ENCODE measurements around the gene ERVW-1.
A peak's percentile ranks its signal among the peaks of the same experiment; 100 is the strongest.
"Not testable (repeated sequence)": the region's sequence is repeated elsewhere in the genome, so short reads cannot be mapped to it uniquely, and the experiment has no call there.

ERVW-1 gene

GRCh38 chr7:92489634-92490033, 11.9 kb upstream of the ERVW-1 start:
- DNase-seq = peak; percentile 7
- Histone ChIP-seq H3K79me2 (ENCODE audit: control insufficient read depth, insufficient read depth, low read length) (no peaks in the 10 kb centered on the region), H3K56ac (ENCODE audit: low read length) (no peak overlapping the region), H3K18ac (ENCODE audit: low read length) (no peak overlapping the region), H3K27me3 (ENCODE audit: insufficient read depth, low read length, poor library complexity) (no peaks in the 10 kb centered on the region), H2AK5ac (ENCODE audit: low read length) (no peak overlapping the region), H2BK120ac (ENCODE audit: low read depth, low read length) (no peak overlapping the region), H3K4me2 (ENCODE audit: low read length) (no peak overlapping the region), H3K79me1 (ENCODE audit: low read length) (no peaks in the 10 kb centered on the region), H3K27ac (ENCODE audit: low read depth, low read length) (no peak overlapping the region), H2BK5ac (ENCODE audit: low read length) (no peak overlapping the region), H3K4me3 (ENCODE audit: low read length) (no peak overlapping the region), H3K23ac (ENCODE audit: low read length) (no peak overlapping the region), H2BK15ac (replicated peaks; ENCODE audit: low read depth) (no peak overlapping the region), H4K8ac (ENCODE audit: low read depth, low read length) (no peak overlapping the region), H4K5ac (ENCODE audit: low read length) (no peak overlapping the region), H3K36me3 (ENCODE audit: control insufficient read depth, insufficient read depth, low read length) (no peaks in the 10 kb centered on the region), H3K9ac (ENCODE audit: low read length) (no peak overlapping the region), H3K4ac (ENCODE audit: low read depth, low read length) (no peak overlapping the region), H3K4me1 (ENCODE audit: control insufficient read depth, low read depth, low read length) (no peaks in the 10 kb centered on the region)
- no CpG with 5 or more reads among the region's 1 CpG for WGBS (ENCODE audit: extremely low coverage, insufficient coverage, low lambda C conversion rate)

- Histone ChIP-seq H3K4me2 (ENCODE audit: low read length) (no peak overlapping the region), H3K18ac (ENCODE audit: low read length) (no peak overlapping the region), H2BK5ac (ENCODE audit: low read length) (no peak overlapping the region), H3K79me1 (ENCODE audit: low read length) (no peaks in the 10 kb centered on the region), H3K56ac (ENCODE audit: low read length) (no peak overlapping the region), H2AK5ac (ENCODE audit: low read length) (no peak overlapping the region), H3K4ac (ENCODE audit: low read depth, low read length) (no peak overlapping the region), H3K36me3 (ENCODE audit: control insufficient read depth, insufficient read depth, low read length) (no peaks in the 10 kb centered on the region), H3K79me2 (ENCODE audit: control insufficient read depth, insufficient read depth, low read length) (no peaks in the 10 kb centered on the region), H3K9ac (ENCODE audit: low read length) (no peak overlapping the region), H4K8ac (ENCODE audit: low read depth, low read length) (no peak overlapping the region), H3K4me3 (ENCODE audit: low read length) (no peak overlapping the region), H4K5ac (ENCODE audit: low read length) (no peak overlapping the region), H2BK120ac (ENCODE audit: low read depth, low read length) (no peak overlapping the region), H3K23ac (ENCODE audit: low read length) (no peak overlapping the region), H3K4me1 (ENCODE audit: control insufficient read depth, low read depth, low read length) (peaks cover 2% of the 10 kb centered on the region), H3K27ac (ENCODE audit: low read depth, low read length) (no peak overlapping the region), H2BK15ac (replicated peaks; ENCODE audit: low read depth) (no peak overlapping the region), H3K27me3 (ENCODE audit: insufficient read depth, low read length, poor library complexity) (no peaks in the 10 kb centered on the region)
- no peak for DNase-seq
Observed at GRCh38 chr7:92487804-92488203, 10.1 kb upstream of the ERVW-1 start.

GRCh38 chr7:92485974-92486373, 8.2 kb upstream of the ERVW-1 start:
- Histone ChIP-seq H4K8ac (ENCODE audit: low read depth, low read length) (no peak overlapping the region), H3K23ac (ENCODE audit: low read length) (no peak overlapping the region), H3K36me3 (ENCODE audit: control insufficient read depth, insufficient read depth, low read length) (no peaks in the 10 kb centered on the region), H3K4me2 (ENCODE audit: low read length) (no peak overlapping the region), H3K79me2 (ENCODE audit: control insufficient read depth, insufficient read depth, low read length) (no peaks in the 10 kb centered on the region), H3K18ac (ENCODE audit: low read length) (no peak overlapping the region), H4K5ac (ENCODE audit: low read length) (no peak overlapping the region), H3K27me3 (ENCODE audit: insufficient read depth, low read length, poor library complexity) (no peaks in the 10 kb centered on the region), H2BK120ac (ENCODE audit: low read depth, low read length) (no peak overlapping the region), H3K9ac (ENCODE audit: low read length) (no peak overlapping the region), H2BK5ac (ENCODE audit: low read length) (no peak overlapping the region), H3K4me1 (ENCODE audit: control insufficient read depth, low read depth, low read length) (peaks cover 2% of the 10 kb centered on the region), H3K56ac (ENCODE audit: low read length) (no peak overlapping the region), H3K4me3 (ENCODE audit: low read length) (no peak overlapping the region), H2AK5ac (ENCODE audit: low read length) (no peak overlapping the region), H3K4ac (ENCODE audit: low read depth, low read length) (no peak overlapping the region), H3K27ac (ENCODE audit: low read depth, low read length) (no peak overlapping the region), H2BK15ac (replicated peaks; ENCODE audit: low read depth) (no peak overlapping the region), H3K79me1 (ENCODE audit: low read length) (no peaks in the 10 kb centered on the region)
- DNase-seq = no peak
- no CpG with 5 or more reads among the region's 2 CpGs for WGBS (ENCODE audit: extremely low coverage, insufficient coverage, low lambda C conversion rate)

GRCh38 chr7:92485267-92485892, 7.6 kb upstream of the ERVW-1 start:
- H3K4ac ChIP-seq (ENCODE audit: low read depth, low read length) = no peak overlapping the region
- no peaks in the 10 kb centered on the region for H3K79me1 ChIP-seq (ENCODE audit: low read length)
- H3K27me3 ChIP-seq (ENCODE audit: insufficient read depth, low read length, poor library complexity) = no peaks in the 10 kb centered on the region
- WGBS (ENCODE audit: extremely low coverage, insufficient coverage, low lambda C conversion rate) = no CpG with 5 or more reads among the region's 2 CpGs
- no peaks in the 10 kb centered on the region for H3K79me2 ChIP-seq (ENCODE audit: control insufficient read depth, insufficient read depth, low read length)
- H3K18ac ChIP-seq (ENCODE audit: low read length) = no peak overlapping the region
- no peak overlapping the region for H2BK5ac ChIP-seq (ENCODE audit: low read length)
- H3K36me3 ChIP-seq (ENCODE audit: control insufficient read depth, insufficient read depth, low read length) = no peaks in the 10 kb centered on the region
- no peak overlapping the region for H3K4me3 ChIP-seq (ENCODE audit: low read length)
- H3K4me1 ChIP-seq (ENCODE audit: control insufficient read depth, low read depth, low read length) = peaks cover 2% of the 10 kb centered on the region
- H3K23ac ChIP-seq (ENCODE audit: low read length) = no peak overlapping the region
- H3K56ac ChIP-seq (ENCODE audit: low read length) = no peak overlapping the region
- DNase-seq = no peak
- H3K9ac ChIP-seq (ENCODE audit: low read length) = no peak overlapping the region
- no peak overlapping the region for H3K27ac ChIP-seq (ENCODE audit: low read depth, low read length)
- H4K8ac ChIP-seq (ENCODE audit: low read depth, low read length) = no peak overlapping the region
- no peak overlapping the region for H2AK5ac ChIP-seq (ENCODE audit: low read length)
- H3K4me2 ChIP-seq (ENCODE audit: low read length) = no peak overlapping the region
- H4K5ac ChIP-seq (ENCODE audit: low read length) = no peak overlapping the region
- no peak overlapping the region for H2BK120ac ChIP-seq (ENCODE audit: low read depth, low read length)
- H2BK15ac ChIP-seq (replicated peaks; ENCODE audit: low read depth) = no peak overlapping the region

- not testable (repeated sequence) for H3K23ac ChIP-seq (ENCODE audit: low read length); H3K36me3 ChIP-seq (ENCODE audit: control insufficient read depth, insufficient read depth, low read length); H3K79me1 ChIP-seq (ENCODE audit: low read length); H3K4ac ChIP-seq (ENCODE audit: low read depth, low read length); H3K4me1 ChIP-seq (ENCODE audit: control insufficient read depth, low read depth, low read length); H3K9ac ChIP-seq (ENCODE audit: low read length); H4K5ac ChIP-seq (ENCODE audit: low read length); H3K4me2 ChIP-seq (ENCODE audit: low read length); H2BK5ac ChIP-seq (ENCODE audit: low read length); H2BK120ac ChIP-seq (ENCODE audit: low read depth, low read length); H2BK15ac ChIP-seq (replicated peaks; ENCODE audit: low read depth); H3K79me2 ChIP-seq (ENCODE audit: control insufficient read depth, insufficient read depth, low read length); H2AK5ac ChIP-seq (ENCODE audit: low read length); H4K8ac ChIP-seq (ENCODE audit: low read depth, low read length); DNase-seq; H3K18ac ChIP-seq (ENCODE audit: low read length); H3K27ac ChIP-seq (ENCODE audit: low read depth, low read length); H3K27me3 ChIP-seq (ENCODE audit: insufficient read depth, low read length, poor library complexity); H3K4me3 ChIP-seq (ENCODE audit: low read length)
- no CpG with 5 or more reads among the region's 6 CpGs for WGBS (ENCODE audit: extremely low coverage, insufficient coverage, low lambda C conversion rate)
- H3K56ac ChIP-seq (ENCODE audit: low read length) = peak overlapping the region; percentile 3
Observed at GRCh38 chr7:92484226-92484625, 6.5 kb upstream of the ERVW-1 start.

GRCh38 chr7:92483624-92484023, 5.9 kb upstream of the ERVW-1 start:
- H2BK5ac ChIP-seq (ENCODE audit: low read length); H3K4me1 ChIP-seq (ENCODE audit: control insufficient read depth, low read depth, low read length); H3K27me3 ChIP-seq (ENCODE audit: insufficient read depth, low read length, poor library complexity); H4K8ac ChIP-seq (ENCODE audit: low read depth, low read length); H3K9ac ChIP-seq (ENCODE audit: low read length); H3K4ac ChIP-seq (ENCODE audit: low read depth, low read length); H3K18ac ChIP-seq (ENCODE audit: low read length); H3K79me2 ChIP-seq (ENCODE audit: control insufficient read depth, insufficient read depth, low read length); H3K27ac ChIP-seq (ENCODE audit: low read depth, low read length); H3K79me1 ChIP-seq (ENCODE audit: low read length); H4K5ac ChIP-seq (ENCODE audit: low read length); H3K56ac ChIP-seq (ENCODE audit: low read length); H3K36me3 ChIP-seq (ENCODE audit: control insufficient read depth, insufficient read depth, low read length); H3K23ac ChIP-seq (ENCODE audit: low read length); H3K4me3 ChIP-seq (ENCODE audit: low read length); H3K4me2 ChIP-seq (ENCODE audit: low read length); H2BK15ac ChIP-seq (replicated peaks; ENCODE audit: low read depth); H2BK120ac ChIP-seq (ENCODE audit: low read depth, low read length); H2AK5ac ChIP-seq (ENCODE audit: low read length): not testable (repeated sequence)
- WGBS (ENCODE audit: extremely low coverage, insufficient coverage, low lambda C conversion rate) = no CpG with 5 or more reads among the region's 6 CpGs
- peak; percentile 49 for DNase-seq
